Measurements from ENCODE around the gene RAET1L. TPM values are rescaled to one million over a fixed set of nuclear protein-coding genes. Genes with fewer than 3 reads are reported as not detected.

The RAET1L gene
- total and polyA plus RNA-seq, 2 of the 4 experiments (the other 2 are of a cell fraction): not detected

DNA sequence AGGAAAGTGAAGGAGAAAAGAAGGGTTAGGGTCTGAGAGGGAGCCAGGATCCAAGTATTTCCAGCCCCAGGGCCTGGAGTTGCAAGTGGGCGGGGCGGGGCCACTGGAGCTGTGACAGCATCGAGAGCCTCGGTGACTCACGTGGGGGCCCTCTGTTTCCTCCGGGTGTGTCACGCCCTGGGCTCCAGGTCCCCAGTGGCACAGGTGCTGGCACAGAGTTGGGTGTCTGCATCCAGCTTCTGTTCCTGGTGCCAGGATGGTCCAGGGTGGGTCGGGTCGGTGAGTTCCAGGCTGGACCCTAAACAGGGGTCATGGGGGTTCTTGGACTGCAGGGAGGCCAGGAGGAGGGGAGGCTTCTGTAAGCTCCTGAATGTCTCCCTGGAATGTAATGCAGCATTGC lies 16.7 kb downstream of the RAET1L start:
- Histone ChIP-seq H2AK5ac (ENCODE audit: low read depth, low read length) (no peak overlapping the region), H3K79me1 (ENCODE audit: low read depth in 1 of 2, low read length in 2 of 2) (no peaks in the 10 kb centered on the region), H4K8ac (ENCODE audit: low read depth in 2 of 2, low read length in 2 of 2) (no peak overlapping the region), H3K9me1 (ENCODE audit: insufficient read depth, low read length) (no peaks in the 10 kb centered on the region), H3K4me2 (ENCODE audit: low read depth, low read length) (no peak overlapping the region), H3K18ac (ENCODE audit: low read depth, low read length) (no peak overlapping the region), H2BK120ac (ENCODE audit: low read depth, low read length) (no peak overlapping the region), H4K20me1 (ENCODE audit: insufficient read depth, low read length) (no peaks in the 10 kb centered on the region), H3K36me3 (ENCODE audit: control insufficient read depth, insufficient read depth, low read length) (no peaks in the 10 kb centered on the region), H3K4me3 (ENCODE audit: insufficient read depth, low read depth, low read length) (no peak overlapping the region), H3K27me3 (ENCODE audit: control insufficient read depth, insufficient read depth, low read length) (peaks cover 58% of the 10 kb centered on the region), H3K27ac (ENCODE audit: insufficient read depth, low read length) (no peak overlapping the region), H3K9ac (ENCODE audit: low read depth, low read length) (no peak overlapping the region), H3K23ac (ENCODE audit: low read depth, low read length) (no peak overlapping the region), H3K56ac (ENCODE audit: extremely low read depth, insufficient read depth, low read length) (no peak overlapping the region), H3K9me3 (ENCODE audit: control insufficient read depth, insufficient read depth, low read length) (peaks cover 4% of the 10 kb centered on the region; the same call in 1 of the 2 replicates), H2AFZ (replicated peaks; ENCODE audit: low read length, poor library complexity) (no peak overlapping the region), H4K91ac (ENCODE audit: insufficient read depth, low read depth, low read length) (no peak overlapping the region), H2BK5ac (ENCODE audit: low read depth, low read length, poor library complexity, severe bottlenecking) (no peak overlapping the region), H3K4ac (ENCODE audit: low read depth, low read length) (no peak overlapping the region), H2BK15ac (ENCODE audit: low read depth, low read length) (no peak overlapping the region), H2AK9ac (replicated peaks; ENCODE audit: low read depth, low read length, poor library complexity) (peak overlapping the region; percentile 37), H3K4me1 (ENCODE audit: control insufficient read depth, insufficient read depth, low read length) (peaks cover 2% of the 10 kb centered on the region; the same call in 1 of the 2 replicates), H4K5ac (ENCODE audit: low read depth, low read length) (no peak overlapping the region), H3K14ac (replicated peaks; ENCODE audit: low read depth, low read length) (no peak overlapping the region), H2BK20ac (ENCODE audit: low read depth, low read length) (no peak overlapping the region)
- no peak for TF ChIP-seq CTCF (conservative IDR thresholded peaks at IDR 0.05; ENCODE audit: low read depth, low read length)
- TF ChIP-seq MAFK (IDR thresholded peaks at IDR 0.05; ENCODE audit: low read depth, low read length): no peak
- no peak for TF ChIP-seq FOS (IDR thresholded peaks at IDR 0.05; ENCODE audit: low read depth, low read length)
- ChIA-PET CTCF (no interaction called here), POLR2A (ENCODE audit: unreplicated experiment) (no interaction called here)
- dilution Hi-C loops (cut with HindIII; ENCODE audit: low sequenced_read_pairs, unreplicated experiment): no loop called here
- WGBS, 2 experiments (ENCODE audit: extremely low coverage in 2 of 2, insufficient read length in 1 of 2): 54% methylated on average over 9 of the region's 9 CpGs; no CpG with 5 or more reads in 1 of the 2 experiments
- ATAC-seq (ENCODE audit: low read depth) (no peak), DNase-seq (no peak)
- in situ Hi-C loops (cut with MboI; ENCODE audit: low sequenced_read_pairs): loop anchor here (5.0 kb wide), 1 partner anchor 71 kb away; no protein-coding TSS in a partner anchor
- intact Hi-C loops (cut with micrococcal nuclease): no loop called here
- BruUV-seq (replicated peaks): no TSS peak

All from IMR-90 (cell line).